Measurements from ENCODE around the gene MCM7. TPM values are rescaled to one million over a fixed set of nuclear protein-coding genes. Genes with fewer than 3 reads are reported as not detected.

MCM7 gene
- total and polyA plus RNA-seq, 2 of the 13 experiments (the other 11 are each of a cell fraction or from before 2014, with no cell fraction given) = 84.5 to 214 TPM

GRCh38 chr7:100100420-100101015, 679 bp downstream of the MCM7 start (continued):
- TF ChIP-seq JARID2 (CRISPR knock-in tag; IDR thresholded peaks at IDR 0.05; ENCODE audit: insufficient replicate concordance) = no peak
- 0 out of 2 replicates have a peak, but pooled peaks have one; percentile 72 for TF ChIP-seq ZNF567 (CRISPR knock-in tag; IDR thresholded peaks at IDR 0.05; ENCODE audit: borderline replicate concordance)
- peak; percentile 64; the same call in 1 of the 2 replicates for TF ChIP-seq ZNF329 (CRISPR knock-in tag; IDR thresholded peaks at IDR 0.05; ENCODE audit: low read depth)
- peak; percentile 47; the same call in 1 of the 2 replicates for TF ChIP-seq PAX8 (CRISPR knock-in tag; IDR thresholded peaks at IDR 0.05; ENCODE audit: borderline replicate concordance)
- TF ChIP-seq CERS6 (CRISPR knock-in tag; IDR thresholded peaks at IDR 0.05) = no peak
- TF ChIP-seq, protein P1, sequence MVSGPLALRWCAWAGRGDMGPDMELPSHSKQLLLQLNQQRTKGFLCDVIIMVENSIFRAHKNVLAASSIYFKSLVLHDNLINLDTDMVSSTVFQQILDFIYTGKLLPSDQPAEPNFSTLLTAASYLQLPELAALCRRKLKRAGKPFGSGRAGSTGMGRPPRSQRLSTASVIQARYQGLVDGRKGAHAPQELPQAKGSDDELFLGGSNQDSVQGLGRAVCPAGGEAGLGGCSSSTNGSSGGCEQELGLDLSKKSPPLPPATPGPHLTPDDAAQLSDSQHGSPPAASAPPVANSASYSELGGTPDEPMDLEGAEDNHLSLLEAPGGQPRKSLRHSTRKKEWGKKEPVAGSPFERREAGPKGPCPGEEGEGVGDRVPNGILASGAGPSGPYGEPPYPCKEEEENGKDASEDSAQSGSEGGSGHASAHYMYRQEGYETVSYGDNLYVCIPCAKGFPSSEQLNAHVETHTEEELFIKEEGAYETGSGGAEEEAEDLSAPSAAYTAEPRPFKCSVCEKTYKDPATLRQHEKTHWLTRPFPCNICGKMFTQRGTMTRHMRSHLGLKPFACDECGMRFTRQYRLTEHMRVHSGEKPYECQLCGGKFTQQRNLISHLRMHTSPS (CRISPR knock-in tag; IDR thresholded peaks at IDR 0.05; ENCODE audit: low read depth) = no peak; the same call in 1 of the 2 replicates
- no peak for TF ChIP-seq ZNF619 (CRISPR knock-in tag; IDR thresholded peaks at IDR 0.05)
- TF ChIP-seq, protein P2, sequence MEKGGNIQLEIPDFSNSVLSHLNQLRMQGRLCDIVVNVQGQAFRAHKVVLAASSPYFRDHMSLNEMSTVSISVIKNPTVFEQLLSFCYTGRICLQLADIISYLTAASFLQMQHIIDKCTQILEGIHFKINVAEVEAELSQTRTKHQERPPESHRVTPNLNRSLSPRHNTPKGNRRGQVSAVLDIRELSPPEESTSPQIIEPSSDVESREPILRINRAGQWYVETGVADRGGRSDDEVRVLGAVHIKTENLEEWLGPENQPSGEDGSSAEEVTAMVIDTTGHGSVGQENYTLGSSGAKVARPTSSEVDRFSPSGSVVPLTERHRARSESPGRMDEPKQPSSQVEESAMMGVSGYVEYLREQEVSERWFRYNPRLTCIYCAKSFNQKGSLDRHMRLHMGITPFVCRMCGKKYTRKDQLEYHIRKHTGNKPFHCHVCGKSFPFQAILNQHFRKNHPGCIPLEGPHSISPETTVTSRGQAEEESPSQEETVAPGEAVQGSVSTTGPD (CRISPR knock-in tag; IDR thresholded peaks at IDR 0.05) = no peak
- no peak for TF ChIP-seq SMARCE1 (IDR thresholded peaks at IDR 0.05; ENCODE audit: borderline replicate concordance)
- TF ChIP-seq MYC (CRISPR knock-in tag; IDR thresholded peaks at IDR 0.05; ENCODE audit: borderline replicate concordance) = peak; percentile 97
- peak; percentile 34; the same call in 1 of the 2 replicates for TF ChIP-seq ZIK1 (CRISPR knock-in tag; IDR thresholded peaks at IDR 0.05; ENCODE audit: borderline replicate concordance, low read depth)
- TF ChIP-seq, protein P3, sequence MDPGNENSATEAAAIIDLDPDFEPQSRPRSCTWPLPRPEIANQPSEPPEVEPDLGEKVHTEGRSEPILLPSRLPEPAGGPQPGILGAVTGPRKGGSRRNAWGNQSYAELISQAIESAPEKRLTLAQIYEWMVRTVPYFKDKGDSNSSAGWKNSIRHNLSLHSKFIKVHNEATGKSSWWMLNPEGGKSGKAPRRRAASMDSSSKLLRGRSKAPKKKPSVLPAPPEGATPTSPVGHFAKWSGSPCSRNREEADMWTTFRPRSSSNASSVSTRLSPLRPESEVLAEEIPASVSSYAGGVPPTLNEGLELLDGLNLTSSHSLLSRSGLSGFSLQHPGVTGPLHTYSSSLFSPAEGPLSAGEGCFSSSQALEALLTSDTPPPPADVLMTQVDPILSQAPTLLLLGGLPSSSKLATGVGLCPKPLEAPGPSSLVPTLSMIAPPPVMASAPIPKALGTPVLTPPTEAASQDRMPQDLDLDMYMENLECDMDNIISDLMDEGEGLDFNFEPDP (CRISPR knock-in tag; conservative IDR thresholded peaks at IDR 0.05) = no peak
- no peak for TF ChIP-seq ATM (IDR thresholded peaks at IDR 0.05; ENCODE audit: borderline replicate concordance)
- TF ChIP-seq ZNF670 (CRISPR knock-in tag; IDR thresholded peaks at IDR 0.05; ENCODE audit: borderline replicate concordance) = 0 out of 2 replicates have a peak, but pooled peaks have one; percentile 63
- TF ChIP-seq ZNF652 (CRISPR knock-in tag; IDR thresholded peaks at IDR 0.05; ENCODE audit: borderline replicate concordance, low read depth) = no peak
- TF ChIP-seq, protein P4, sequence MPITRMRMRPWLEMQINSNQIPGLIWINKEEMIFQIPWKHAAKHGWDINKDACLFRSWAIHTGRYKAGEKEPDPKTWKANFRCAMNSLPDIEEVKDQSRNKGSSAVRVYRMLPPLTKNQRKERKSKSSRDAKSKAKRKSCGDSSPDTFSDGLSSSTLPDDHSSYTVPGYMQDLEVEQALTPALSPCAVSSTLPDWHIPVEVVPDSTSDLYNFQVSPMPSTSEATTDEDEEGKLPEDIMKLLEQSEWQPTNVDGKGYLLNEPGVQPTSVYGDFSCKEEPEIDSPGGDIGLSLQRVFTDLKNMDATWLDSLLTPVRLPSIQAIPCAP (CRISPR knock-in tag; IDR thresholded peaks at IDR 0.05; ENCODE audit: low read depth) = no peak
- TF ChIP-seq ZNF891 (CRISPR knock-in tag; IDR thresholded peaks at IDR 0.05) = peak; percentile 65; the same call in 1 of the 2 replicates
- no peak for TF ChIP-seq PRMT3 (CRISPR knock-in tag; IDR thresholded peaks at IDR 0.05; ENCODE audit: borderline replicate concordance, low read depth)
- TF ChIP-seq HCFC1 (IDR thresholded peaks at IDR 0.05; ENCODE audit: low read depth, low read length) = peak; percentile 43; the same call in 1 of the 2 replicates
- peak; percentile 31 for TF ChIP-seq TBL1XR1 (IDR thresholded peaks at IDR 0.05; ENCODE audit: borderline replicate concordance, low read length, partially characterized antibody)
- no peak for TF ChIP-seq ZNF569 (CRISPR knock-in tag; IDR thresholded peaks at IDR 0.05; ENCODE audit: borderline replicate concordance)

All from HepG2 (cell line).